ENCODE data around the gene NMNAT2.

- TF ChIP-seq CTCF (conservative IDR thresholded peaks at IDR 0.05; ENCODE audit: low read depth in 2 of 2) (no peak), REST (IDR thresholded peaks at IDR 0.05; ENCODE audit: unreplicated experiment) (no peak), JUNB (IDR thresholded peaks at IDR 0.05; ENCODE audit: unreplicated experiment) (no peak), EZH2 (IDR thresholded peaks at IDR 0.05; ENCODE audit: low read depth, unreplicated experiment) (no peak), NANOG (IDR thresholded peaks at IDR 0.05; ENCODE audit: borderline replicate concordance) (no peak), ETS1 (IDR thresholded peaks at IDR 0.05) (no peak), POLR2AphosphoS5 (IDR thresholded peaks at IDR 0.05; ENCODE audit: low read depth) (no peak), EZH2phosphoT487 (IDR thresholded peaks at IDR 0.05; ENCODE audit: unreplicated experiment) (no peak), ZNF114 (CRISPR knock-in tag; IDR thresholded peaks at IDR 0.05) (no peak)
These were observed 217.7 kb downstream of the NMNAT2 start for GRCh38 chr1:183200451-183200850.
